Measurements from ENCODE around the gene KASH5. TPM values are rescaled to one million over a fixed set of nuclear protein-coding genes. Genes with fewer than 3 reads are reported as not detected.
A peak's percentile ranks its signal among the peaks of the same experiment; 100 is the strongest.

Gene KASH5
- total RNA-seq, 1 experiment from 2014 or later, result 0.42 TPM

DNA sequence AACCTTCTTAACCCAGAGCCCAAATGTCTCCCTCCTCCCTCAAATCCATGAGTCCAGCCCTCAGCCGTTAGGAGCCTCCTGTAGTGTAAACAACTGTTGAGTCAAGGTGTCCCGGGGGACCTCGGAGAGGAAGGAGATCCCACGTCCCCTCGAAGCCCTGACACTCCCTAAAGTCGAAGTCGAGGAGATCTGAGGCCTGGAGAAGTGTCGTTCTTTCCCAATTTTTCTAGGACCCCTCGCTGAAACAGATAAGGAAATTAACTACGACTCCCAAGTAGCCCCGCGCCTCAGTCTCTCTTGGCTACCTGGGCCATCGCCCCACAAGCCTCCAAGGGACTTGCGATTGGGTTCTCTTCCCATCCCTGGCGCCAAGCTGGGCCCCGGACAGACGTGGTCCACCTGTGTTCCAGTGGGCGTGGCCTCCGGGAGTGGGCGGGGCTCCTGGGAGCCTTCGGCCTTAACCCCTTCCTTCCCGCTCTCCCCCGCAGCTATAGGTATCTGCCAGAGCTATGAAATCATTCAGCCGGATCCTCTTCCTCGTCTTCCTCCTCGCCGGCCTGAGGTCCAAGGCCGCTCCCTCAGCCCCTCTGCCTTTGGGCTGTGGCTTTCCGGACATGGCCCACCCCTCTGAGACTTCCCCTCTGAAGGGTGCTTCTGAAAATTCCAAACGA is 38.0 kb downstream of the KASH5 start (continued):
- TF ChIP-seq, protein P1, sequence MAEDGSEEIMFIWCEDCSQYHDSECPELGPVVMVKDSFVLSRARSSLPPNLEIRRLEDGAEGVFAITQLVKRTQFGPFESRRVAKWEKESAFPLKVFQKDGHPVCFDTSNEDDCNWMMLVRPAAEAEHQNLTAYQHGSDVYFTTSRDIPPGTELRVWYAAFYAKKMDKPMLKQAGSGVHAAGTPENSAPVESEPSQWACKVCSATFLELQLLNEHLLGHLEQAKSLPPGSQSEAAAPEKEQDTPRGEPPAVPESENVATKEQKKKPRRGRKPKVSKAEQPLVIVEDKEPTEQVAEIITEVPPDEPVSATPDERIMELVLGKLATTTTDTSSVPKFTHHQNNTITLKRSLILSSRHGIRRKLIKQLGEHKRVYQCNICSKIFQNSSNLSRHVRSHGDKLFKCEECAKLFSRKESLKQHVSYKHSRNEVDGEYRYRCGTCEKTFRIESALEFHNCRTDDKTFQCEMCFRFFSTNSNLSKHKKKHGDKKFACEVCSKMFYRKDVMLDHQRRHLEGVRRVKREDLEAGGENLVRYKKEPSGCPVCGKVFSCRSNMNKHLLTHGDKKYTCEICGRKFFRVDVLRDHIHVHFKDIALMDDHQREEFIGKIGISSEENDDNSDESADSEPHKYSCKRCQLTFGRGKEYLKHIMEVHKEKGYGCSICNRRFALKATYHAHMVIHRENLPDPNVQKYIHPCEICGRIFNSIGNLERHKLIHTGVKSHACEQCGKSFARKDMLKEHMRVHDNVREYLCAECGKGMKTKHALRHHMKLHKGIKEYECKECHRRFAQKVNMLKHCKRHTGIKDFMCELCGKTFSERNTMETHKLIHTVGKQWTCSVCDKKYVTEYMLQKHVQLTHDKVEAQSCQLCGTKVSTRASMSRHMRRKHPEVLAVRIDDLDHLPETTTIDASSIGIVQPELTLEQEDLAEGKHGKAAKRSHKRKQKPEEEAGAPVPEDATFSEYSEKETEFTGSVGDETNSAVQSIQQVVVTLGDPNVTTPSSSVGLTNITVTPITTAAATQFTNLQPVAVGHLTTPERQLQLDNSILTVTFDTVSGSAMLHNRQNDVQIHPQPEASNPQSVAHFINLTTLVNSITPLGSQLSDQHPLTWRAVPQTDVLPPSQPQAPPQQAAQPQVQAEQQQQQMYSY (CRISPR knock-in tag; IDR thresholded peaks at IDR 0.05), result peak; percentile 99
- TF ChIP-seq ELF4 (CRISPR knock-in tag; IDR thresholded peaks at IDR 0.05; ENCODE audit: low read depth) (no peak), ZBTB21 (CRISPR knock-in tag; IDR thresholded peaks at IDR 0.05; ENCODE audit: borderline replicate concordance) (no peak)

DNA sequence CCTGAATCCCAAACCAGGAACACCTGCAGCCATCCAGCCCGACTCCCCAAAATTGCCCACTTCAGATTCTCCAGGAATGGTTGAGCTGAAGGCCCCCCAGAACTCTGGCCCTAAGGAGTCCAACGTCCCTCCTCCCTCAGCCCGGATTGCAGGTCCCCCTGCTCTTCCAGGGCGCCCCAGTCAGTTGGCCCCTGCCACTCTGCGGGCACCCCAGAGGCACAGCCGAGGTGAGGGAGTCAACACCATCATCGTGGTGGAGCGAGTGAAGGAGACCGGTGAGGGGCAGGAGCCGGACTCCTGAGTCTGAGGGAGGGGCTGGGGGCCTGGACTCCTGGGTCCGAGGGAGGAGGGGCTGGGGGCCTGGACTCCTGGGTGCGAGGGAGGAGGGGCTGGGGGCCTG is 39.3 kb downstream of the KASH5 start:
- no peak overlapping the region for H3K27ac Mint-ChIP-seq
- peaks cover 70% of the 10 kb centered on the region for H3K4me1 Mint-ChIP-seq
- ChIA-PET POLR2A (interaction anchor here (0.6 to 1.8 kb wide), 2 partner anchors 24 to 213 kb away, joined by 3 to 11 read pairs; partner anchors contain the start of gene RRAS), CTCF (interaction anchor here (1.0 to 4.5 kb wide), 7 partner anchors 9 to 126 kb away, joined by 3 to 34 read pairs (median 15); partner anchors contain the start of gene SLC17A7)
- H3K9me3 Mint-ChIP-seq, result 0 out of 2 replicates have a peak, but pooled peaks cover 4% of the 10 kb centered on the region
- TF ChIP-seq IRF2 (CRISPR knock-in tag; IDR thresholded peaks at IDR 0.05; ENCODE audit: borderline replicate concordance, low read depth) (no peak), ETV6 (CRISPR knock-in tag; IDR thresholded peaks at IDR 0.05) (no peak), KAT7 (CRISPR knock-in tag; IDR thresholded peaks at IDR 0.05; ENCODE audit: borderline replicate concordance) (no peak)
- TF ChIP-seq, protein P2, sequence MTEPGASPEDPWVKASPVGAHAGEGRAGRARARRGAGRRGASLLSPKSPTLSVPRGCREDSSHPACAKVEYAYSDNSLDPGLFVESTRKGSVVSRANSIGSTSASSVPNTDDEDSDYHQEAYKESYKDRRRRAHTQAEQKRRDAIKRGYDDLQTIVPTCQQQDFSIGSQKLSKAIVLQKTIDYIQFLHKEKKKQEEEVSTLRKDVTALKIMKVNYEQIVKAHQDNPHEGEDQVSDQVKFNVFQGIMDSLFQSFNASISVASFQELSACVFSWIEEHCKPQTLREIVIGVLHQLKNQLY (CRISPR knock-in tag; IDR thresholded peaks at IDR 0.05), result no peak
- TF ChIP-seq, protein P3, sequence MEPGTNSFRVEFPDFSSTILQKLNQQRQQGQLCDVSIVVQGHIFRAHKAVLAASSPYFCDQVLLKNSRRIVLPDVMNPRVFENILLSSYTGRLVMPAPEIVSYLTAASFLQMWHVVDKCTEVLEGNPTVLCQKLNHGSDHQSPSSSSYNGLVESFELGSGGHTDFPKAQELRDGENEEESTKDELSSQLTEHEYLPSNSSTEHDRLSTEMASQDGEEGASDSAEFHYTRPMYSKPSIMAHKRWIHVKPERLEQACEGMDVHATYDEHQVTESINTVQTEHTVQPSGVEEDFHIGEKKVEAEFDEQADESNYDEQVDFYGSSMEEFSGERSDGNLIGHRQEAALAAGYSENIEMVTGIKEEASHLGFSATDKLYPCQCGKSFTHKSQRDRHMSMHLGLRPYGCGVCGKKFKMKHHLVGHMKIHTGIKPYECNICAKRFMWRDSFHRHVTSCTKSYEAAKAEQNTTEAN (CRISPR knock-in tag; IDR thresholded peaks at IDR 0.05), result no peak
- TF ChIP-seq, protein P4, sequence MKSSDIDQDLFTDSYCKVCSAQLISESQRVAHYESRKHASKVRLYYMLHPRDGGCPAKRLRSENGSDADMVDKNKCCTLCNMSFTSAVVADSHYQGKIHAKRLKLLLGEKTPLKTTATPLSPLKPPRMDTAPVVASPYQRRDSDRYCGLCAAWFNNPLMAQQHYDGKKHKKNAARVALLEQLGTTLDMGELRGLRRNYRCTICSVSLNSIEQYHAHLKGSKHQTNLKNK (CRISPR knock-in tag; IDR thresholded peaks at IDR 0.05), result no peak
- peak overlapping the region; percentile 68 for H3K4me3 Mint-ChIP-seq
- H3K27me3 Mint-ChIP-seq (ENCODE audit: low read depth), result peaks cover 98% of the 10 kb centered on the region
- DNase-seq (ENCODE audit: low spot score) (no peak), ATAC-seq (no peak)
- H3K36me3 Mint-ChIP-seq, result peaks cover 3% of the 10 kb centered on the region; the same call in 1 of the 2 replicates

DNA sequence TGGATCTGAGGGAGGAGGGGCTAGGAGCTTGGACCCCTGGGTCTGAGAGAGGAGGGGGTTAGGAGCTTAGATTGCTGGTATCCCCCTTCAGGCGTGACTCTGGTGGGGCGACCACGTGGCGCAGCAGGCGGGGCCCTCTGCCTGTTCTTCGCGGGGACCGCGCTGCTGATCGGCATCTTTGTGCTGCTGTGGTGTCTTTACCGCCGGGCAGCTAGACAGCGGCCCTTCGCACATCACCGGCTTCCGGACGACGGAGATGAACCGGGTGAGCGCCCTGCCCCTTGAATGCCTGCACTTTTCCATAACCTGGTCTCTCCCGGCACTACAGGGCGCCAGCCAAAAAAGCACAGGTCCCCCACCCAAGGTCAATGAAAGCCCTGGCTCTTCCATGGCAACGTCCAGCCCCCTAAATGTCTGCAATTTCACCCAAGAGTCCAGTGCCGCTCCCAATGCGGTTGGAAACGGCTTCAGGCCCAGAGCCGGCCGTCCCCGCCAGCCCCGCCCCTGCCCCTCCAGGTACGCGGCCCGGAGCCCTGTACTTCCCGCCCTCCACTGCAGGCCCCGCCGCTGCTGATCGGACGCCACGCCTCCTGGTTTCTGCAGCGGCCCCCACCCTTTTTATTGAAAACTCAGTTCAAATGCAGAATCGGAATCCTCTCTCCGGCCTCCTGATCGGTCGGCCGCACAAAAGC is 40.0 kb downstream of the KASH5 start:
- Mint-ChIP-seq H3K4me1 (peaks cover 67% of the 10 kb centered on the region), H3K4me3 (peak overlapping the region; percentile 84), H3K27me3 (ENCODE audit: low read depth) (peaks cover 98% of the 10 kb centered on the region), H3K9me3 (0 out of 2 replicates have a peak, but pooled peaks cover 4% of the 10 kb centered on the region), H3K27ac (0 out of 2 replicates have a peak overlapping the region, but pooled peaks have one; percentile 67), H3K36me3 (peaks cover 3% of the 10 kb centered on the region; the same call in 1 of the 2 replicates)
- POLR2A ChIA-PET, result interaction anchor here (0.6 kb wide), 1 partner anchor 212 kb away, joined by 3 read pairs; the partner anchor contains the start of gene RRAS
- CTCF ChIA-PET, result interaction anchor here (1.0 to 4.5 kb wide), 5 partner anchors 8 to 126 kb away, joined by 3 to 34 read pairs (median 18); partner anchors contain the start of gene SLC17A7
- DNase-seq (ENCODE audit: low spot score) (peak; percentile 86), ATAC-seq (peak; percentile 40)
- TF ChIP-seq, protein P5, sequence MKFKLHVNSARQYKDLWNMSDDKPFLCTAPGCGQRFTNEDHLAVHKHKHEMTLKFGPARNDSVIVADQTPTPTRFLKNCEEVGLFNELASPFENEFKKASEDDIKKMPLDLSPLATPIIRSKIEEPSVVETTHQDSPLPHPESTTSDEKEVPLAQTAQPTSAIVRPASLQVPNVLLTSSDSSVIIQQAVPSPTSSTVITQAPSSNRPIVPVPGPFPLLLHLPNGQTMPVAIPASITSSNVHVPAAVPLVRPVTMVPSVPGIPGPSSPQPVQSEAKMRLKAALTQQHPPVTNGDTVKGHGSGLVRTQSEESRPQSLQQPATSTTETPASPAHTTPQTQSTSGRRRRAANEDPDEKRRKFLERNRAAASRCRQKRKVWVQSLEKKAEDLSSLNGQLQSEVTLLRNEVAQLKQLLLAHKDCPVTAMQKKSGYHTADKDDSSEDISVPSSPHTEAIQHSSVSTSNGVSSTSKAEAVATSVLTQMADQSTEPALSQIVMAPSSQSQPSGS (CRISPR knock-in tag; IDR thresholded peaks at IDR 0.05; ENCODE audit: borderline replicate concordance, low read depth), result no peak
- TF ChIP-seq ETV6 (CRISPR knock-in tag; IDR thresholded peaks at IDR 0.05) (no peak), ZNF121 (CRISPR knock-in tag; IDR thresholded peaks at IDR 0.05) (no peak), SMAD4 (CRISPR knock-in tag; IDR thresholded peaks at IDR 0.05) (no peak), MXD4 (CRISPR knock-in tag; IDR thresholded peaks at IDR 0.05; ENCODE audit: borderline replicate concordance) (no peak)
- TF ChIP-seq, protein P6, sequence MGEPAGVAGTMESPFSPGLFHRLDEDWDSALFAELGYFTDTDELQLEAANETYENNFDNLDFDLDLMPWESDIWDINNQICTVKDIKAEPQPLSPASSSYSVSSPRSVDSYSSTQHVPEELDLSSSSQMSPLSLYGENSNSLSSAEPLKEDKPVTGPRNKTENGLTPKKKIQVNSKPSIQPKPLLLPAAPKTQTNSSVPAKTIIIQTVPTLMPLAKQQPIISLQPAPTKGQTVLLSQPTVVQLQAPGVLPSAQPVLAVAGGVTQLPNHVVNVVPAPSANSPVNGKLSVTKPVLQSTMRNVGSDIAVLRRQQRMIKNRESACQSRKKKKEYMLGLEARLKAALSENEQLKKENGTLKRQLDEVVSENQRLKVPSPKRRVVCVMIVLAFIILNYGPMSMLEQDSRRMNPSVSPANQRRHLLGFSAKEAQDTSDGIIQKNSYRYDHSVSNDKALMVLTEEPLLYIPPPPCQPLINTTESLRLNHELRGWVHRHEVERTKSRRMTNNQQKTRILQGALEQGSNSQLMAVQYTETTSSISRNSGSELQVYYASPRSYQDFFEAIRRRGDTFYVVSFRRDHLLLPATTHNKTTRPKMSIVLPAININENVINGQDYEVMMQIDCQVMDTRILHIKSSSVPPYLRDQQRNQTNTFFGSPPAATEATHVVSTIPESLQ (CRISPR knock-in tag; IDR thresholded peaks at IDR 0.05), result no peak
- TF ChIP-seq, protein P7, sequence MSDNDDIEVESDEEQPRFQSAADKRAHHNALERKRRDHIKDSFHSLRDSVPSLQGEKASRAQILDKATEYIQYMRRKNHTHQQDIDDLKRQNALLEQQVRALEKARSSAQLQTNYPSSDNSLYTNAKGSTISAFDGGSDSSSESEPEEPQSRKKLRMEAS (CRISPR knock-in tag; IDR thresholded peaks at IDR 0.05), result peak; percentile 75; the same call in 1 of the 2 replicates
- TF ChIP-seq, protein P8, sequence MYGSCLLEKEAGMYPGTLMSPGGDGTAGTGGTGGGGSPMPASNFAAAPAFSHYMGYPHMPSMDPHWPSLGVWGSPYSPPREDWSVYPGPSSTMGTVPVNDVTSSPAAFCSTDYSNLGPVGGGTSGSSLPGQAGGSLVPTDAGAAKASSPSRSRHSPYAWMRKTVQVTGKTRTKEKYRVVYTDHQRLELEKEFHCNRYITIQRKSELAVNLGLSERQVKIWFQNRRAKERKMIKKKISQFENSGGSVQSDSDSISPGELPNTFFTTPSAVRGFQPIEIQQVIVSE (CRISPR knock-in tag; IDR thresholded peaks at IDR 0.05; ENCODE audit: borderline replicate concordance), result no peak
- TF ChIP-seq, protein P9, sequence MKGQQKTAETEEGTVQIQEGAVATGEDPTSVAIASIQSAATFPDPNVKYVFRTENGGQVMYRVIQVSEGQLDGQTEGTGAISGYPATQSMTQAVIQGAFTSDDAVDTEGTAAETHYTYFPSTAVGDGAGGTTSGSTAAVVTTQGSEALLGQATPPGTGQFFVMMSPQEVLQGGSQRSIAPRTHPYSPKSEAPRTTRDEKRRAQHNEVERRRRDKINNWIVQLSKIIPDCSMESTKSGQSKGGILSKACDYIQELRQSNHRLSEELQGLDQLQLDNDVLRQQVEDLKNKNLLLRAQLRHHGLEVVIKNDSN (CRISPR knock-in tag; IDR thresholded peaks at IDR 0.05), result peak; percentile 42; the same call in 1 of the 2 replicates
